Astrocyte (in vitro differentiated cells and primary cell): ENCODE measurements around the gene ATG12.

ENCODE experiments used
- CTCF ChIP-seq: IDR thresholded peaks from 2 replicates; pipeline ENCODE4 v1.5.1; 2011; ENCODE audit warnings: low read depth, mild to moderate bottlenecking, inconsistent platforms, low read length, moderate library complexity; ENCODE audit not compliant: insufficient read depth
- EZH2 ChIP-seq: IDR thresholded peaks from 2 replicates; pipeline ENCODE4 v1.6.1; 2012; ENCODE audit warnings: mild to moderate bottlenecking, low read length, inconsistent platforms; ENCODE audit not compliant: insufficient read depth

- TF ChIP-seq CTCF (no peak), EZH2 (no peak)
These were observed at the start of gene ATG12, which contains the start of gene AP3S1 for GRCh38 chr5:115841382-115842088.
